ENCODE data around the gene HSPA4L. TPM values are rescaled to one million over a fixed set of nuclear protein-coding genes. Genes with fewer than 3 reads are reported as not detected.

The HSPA4L gene
- total RNA-seq, 4 donors from 2014 or later, result 0.88 to 1.6 (median 1.3) TPM

GRCh38 chr4:127828121-127828520 is 46.0 kb downstream of the HSPA4L start:
- TF ChIP-seq, protein P1, sequence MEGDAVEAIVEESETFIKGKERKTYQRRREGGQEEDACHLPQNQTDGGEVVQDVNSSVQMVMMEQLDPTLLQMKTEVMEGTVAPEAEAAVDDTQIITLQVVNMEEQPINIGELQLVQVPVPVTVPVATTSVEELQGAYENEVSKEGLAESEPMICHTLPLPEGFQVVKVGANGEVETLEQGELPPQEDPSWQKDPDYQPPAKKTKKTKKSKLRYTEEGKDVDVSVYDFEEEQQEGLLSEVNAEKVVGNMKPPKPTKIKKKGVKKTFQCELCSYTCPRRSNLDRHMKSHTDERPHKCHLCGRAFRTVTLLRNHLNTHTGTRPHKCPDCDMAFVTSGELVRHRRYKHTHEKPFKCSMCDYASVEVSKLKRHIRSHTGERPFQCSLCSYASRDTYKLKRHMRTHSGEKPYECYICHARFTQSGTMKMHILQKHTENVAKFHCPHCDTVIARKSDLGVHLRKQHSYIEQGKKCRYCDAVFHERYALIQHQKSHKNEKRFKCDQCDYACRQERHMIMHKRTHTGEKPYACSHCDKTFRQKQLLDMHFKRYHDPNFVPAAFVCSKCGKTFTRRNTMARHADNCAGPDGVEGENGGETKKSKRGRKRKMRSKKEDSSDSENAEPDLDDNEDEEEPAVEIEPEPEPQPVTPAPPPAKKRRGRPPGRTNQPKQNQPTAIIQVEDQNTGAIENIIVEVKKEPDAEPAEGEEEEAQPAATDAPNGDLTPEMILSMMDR (IDR thresholded peaks at IDR 0.05; ENCODE audit: low read depth), result no peak

DNA sequence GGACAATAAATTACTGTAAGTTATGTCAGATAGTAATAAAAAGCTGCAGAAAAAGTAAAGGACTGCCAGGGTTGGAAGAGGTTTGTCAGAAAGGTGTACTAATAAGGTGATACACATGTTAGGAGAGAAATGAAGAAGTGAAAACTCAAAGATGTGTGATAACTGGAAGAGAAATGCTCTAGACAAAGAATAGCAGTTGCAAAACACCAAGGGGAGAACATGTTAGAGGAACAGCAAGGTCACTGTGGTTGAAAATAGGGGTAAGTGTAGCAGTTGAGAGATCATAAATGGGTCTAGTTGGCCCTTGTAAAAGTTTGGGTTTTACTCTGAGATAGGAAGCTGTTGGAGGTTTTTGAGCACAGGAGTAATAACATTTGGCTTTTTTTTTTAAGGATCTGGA is 46.9 kb downstream of the HSPA4L start:
- TF ChIP-seq, protein P1 (IDR thresholded peaks at IDR 0.05; ENCODE audit: low read depth), result no peak

DNA sequence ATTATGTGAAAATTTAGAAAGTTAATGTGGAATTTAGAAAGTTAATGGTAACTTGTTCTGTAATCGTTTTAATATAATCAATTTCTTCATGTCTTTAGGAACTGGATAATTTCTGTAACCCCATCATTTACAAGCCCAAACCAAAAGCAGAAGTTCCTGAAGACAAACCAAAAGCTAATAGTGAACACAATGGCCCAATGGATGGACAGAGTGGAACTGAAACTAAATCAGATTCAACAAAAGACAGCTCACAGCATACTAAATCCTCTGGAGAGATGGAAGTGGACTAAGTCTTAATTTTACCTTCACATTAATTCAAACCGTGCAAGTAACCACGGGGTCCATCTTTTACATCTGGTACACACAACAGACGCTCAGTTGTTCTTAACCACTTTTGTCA is 50.5 kb downstream of the HSPA4L start:
- TF ChIP-seq, protein P1 (IDR thresholded peaks at IDR 0.05; ENCODE audit: low read depth), result no peak

GRCh38 chr4:127843704-127844600 is 61.8 kb downstream of the HSPA4L start:
- TF ChIP-seq, protein P1 (IDR thresholded peaks at IDR 0.05; ENCODE audit: low read depth), result no peak

DNA sequence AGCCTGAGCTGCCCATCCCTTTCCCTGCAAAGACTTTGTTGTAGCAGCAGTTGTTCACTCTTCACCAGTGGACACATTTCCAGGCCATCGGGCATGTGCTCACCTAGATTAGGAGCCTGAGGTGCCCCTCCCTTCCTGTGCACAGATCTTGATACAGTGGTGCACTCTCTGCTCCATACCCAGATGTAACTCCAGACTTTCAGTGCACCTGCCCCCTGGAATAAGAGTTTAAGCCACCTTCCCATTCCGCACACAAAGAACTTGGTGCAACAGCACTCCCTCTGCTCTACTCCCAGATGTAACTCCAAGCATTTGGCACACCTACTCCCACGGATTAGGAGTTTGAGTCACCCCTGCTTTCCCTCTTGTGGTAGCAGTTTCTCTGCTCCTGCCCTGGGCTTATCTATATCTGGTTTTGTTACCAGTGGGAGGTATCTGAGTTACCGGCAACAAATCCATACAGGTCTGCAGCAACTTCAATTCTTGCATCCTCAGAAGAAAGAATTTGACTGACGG is 62.5 kb downstream of the HSPA4L start:
- TF ChIP-seq, protein P1 (IDR thresholded peaks at IDR 0.05; ENCODE audit: low read depth), result no peak

- TF ChIP-seq, protein P1 (IDR thresholded peaks at IDR 0.05; ENCODE audit: low read depth), result no peak
Observed at GRCh38 chr4:127846061-127846460, 63.9 kb downstream of the HSPA4L start.

GRCh38 chr4:127846765-127847164 is 64.6 kb downstream of the HSPA4L start:
- TF ChIP-seq, protein P1 (IDR thresholded peaks at IDR 0.05; ENCODE audit: low read depth), result no peak
